Activated naive CD8-positive, alpha-beta T cell treated with anti-CD3 and anti-CD28 coated beads, Interleukin-2, amount 50 U/mL, for 16 hours (primary cell): Measurements from ENCODE around the gene UNC13D.

Source experiments
- DNase-seq: peaks from one replicate; pipeline ENCODE4 v3.0.0-alpha.2; 2020; ENCODE audit warnings: low read depth, low spot score

Gene UNC13D

DNA sequence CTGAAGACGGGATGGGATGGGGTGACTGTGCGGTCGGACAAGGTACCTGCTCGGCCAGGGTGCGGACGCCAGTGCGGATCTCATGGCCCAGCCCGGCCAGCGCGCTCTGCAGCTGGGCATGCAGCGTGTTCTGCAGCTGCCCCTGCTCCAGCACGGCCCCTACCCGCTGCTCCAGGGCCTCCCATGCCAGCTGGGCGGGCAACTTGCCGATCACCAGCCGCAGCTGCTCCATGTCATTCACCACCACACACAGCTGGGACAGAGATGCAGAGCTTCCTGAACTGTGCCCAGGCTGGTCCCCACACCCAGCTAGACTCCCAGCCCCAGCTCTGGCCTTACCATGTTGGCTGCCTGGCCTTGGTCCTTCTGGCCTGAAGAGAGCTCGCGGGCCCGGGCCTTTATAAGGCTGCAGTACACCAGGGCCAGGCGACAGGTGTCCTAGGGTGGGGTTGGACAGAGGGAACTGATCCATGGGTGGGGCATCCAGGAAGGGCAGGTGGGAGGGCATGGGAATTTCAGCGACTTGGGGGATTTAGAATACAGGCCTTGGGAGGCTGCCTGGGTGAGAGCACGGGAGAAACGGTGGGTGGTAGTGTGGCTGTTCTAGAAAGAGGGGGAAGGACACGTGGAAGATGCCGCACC lies 9.8 kb downstream of the UNC13D start:
- DNase-seq: no peak

DNA sequence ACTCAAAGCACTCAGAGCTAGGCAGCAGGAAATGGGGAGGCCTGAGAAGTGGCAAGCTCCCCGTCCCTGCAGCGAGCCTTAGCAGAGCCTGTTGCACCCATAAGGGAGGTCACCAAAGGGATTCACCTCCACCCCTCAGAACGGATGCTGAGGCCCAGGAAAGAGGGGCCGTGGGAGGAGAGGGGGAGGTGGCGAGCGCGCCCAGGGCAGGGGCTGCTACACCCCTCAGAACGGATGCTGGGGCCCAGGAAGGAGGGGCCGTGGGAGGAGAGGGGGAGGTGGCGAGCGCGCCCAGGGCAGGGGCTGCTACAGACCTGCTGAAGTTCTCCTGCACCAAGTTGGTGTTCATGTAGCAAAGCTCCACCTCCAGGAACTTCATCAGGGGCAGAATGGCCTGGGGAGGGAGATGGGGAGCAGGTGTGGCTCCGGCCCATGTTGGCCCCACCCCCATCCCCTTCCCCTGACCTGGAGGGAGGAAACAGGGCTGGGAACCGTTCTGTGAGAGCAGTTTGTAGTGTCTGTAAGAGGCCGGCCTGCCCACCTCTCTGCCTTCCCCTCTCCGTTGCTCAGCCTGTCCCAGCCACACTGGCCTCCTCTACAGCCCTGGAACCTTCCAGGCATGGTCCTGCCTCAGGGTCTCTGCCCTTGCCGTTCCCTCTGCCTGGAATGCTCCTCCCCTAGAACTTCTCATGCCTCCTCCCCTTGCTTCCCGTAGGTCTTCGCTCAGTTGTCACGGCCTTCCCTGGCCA lies 11.4 kb downstream of the UNC13D start:
- no peak for DNase-seq

DNA sequence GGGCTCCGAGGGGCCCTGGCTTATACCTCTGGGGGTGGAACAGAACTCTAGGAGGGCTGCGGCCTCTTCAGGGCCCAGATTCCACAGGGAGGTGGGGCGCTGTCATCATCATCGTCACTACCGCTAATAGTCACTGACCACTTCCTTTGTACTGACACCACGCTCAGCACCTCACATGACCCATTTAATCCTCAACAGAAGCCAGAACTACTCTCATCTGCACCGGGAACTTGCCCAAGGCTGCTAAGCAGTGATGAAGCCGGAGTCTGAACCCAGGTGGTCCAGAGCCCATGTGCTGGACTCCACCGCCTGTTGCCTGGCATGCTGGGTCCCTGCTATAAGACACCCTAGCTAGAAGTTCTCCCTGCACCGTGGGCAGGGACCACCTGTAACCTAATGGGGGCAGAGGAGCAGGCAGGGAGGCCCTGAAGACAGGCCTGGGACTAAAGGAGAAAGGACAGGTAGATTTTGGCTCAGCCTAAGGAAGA lies 12.0 kb downstream of the UNC13D start:
- no peak for DNase-seq

DNA sequence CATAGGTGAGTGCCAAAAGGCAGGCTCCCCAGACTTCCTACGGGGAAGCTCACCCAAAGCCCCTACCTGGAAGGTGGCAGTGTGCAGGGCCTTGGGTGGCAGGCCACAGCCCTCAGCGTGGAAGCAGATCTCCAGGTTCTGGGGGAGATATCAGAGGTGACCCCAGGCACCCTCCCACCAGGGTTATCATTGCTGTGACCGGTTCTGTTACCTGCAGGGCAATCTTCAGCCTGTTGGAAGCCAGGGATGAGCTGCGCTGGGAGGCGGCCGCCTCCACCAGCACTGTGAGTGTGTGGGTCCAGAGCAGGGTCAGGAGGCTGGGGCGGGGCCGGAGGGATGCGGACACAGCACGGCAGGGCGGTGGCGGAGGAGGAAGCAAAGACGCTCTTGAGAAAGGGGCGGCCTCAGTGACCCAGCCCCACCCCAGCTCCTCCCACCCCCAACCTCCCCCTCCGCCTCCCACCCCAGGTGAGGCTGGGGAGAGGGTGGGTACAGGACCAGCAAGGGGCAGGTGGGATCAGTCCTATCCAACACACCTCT lies 13.1 kb downstream of the UNC13D start:
- DNase-seq: no peak

DNA sequence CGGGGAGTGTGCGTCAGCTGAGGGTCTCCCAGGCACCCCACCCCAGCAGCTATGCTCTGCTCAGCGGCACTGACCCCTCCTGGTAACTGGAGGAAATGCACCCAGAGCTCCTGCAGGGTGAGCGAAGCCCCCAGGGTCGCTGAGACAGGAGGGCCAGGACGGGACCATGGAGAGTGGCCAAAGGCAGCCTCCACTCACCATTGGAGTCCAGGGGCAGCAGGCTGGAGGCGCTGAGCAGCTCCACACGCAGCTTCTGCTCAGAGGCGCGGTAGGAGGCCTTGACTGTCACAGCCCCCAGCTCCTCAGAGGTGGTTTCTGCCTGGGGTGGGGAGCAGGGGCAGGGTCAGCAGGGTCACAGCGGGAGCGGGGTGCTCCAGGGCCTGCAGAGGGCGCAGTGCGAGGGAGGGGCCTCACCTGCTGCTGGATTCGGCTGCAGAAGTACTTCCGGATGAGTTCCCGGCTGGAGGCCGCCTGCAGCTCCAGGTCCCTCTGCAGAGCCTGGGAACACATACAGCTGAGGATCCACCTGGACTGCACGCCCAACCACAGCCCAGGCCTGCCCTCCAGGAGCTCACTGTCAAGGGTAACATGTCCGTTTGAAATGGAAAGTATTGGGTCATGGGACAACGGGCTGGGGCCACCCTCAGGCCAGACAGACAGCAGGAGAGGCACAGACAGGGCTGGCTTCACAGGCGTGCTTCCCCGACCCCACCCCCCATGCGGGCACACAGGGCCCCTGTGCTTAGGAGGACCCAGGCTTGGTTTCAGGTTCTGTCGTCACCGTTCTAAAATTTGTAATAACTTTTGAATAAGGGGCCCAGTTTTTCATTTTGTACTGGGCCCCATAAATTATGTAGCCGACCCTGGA lies 13.8 kb downstream of the UNC13D start:
- no peak for DNase-seq

DNA sequence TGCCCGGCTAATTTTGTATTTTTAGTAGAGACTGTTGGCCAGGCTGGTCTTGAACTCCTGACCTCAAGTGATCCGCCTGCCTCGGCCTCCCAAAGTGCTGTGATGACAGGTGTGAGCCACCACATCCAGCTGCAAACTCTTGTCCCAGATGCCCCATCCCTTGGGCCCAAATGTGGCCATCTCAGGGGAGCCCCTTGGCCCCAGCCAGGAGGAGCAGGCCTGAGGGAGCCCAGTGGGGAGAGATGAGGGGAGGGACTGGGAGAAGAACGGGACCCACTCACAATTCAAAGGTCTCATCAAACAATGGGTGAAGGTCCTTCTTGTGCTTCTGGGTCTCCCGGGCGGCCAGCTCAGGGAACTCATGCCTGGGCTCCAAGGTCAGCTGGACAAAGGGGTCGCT lies 14.5 kb downstream of the UNC13D start:
- no peak for DNase-seq

DNA sequence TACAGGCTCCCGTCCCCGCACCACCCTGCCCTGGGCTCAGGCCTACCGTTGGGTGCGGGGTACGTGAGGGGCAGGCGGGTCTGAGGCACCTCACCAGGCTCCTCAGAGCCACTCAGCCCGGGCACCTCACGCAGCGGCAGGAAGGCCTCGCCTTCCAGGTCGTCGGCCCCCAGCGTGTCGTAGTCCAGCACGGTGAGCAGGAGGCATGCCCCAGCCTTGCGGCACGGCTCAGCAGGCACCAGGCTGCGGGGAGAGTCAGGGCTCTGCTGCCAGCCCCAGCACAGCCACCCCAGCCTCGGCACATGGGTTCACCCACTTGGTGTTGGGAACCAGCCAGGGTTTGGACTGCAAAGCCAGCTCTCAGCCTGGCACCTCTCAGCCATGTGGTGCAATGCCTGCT lies 15.5 kb downstream of the UNC13D start:
- DNase-seq: no peak

DNA sequence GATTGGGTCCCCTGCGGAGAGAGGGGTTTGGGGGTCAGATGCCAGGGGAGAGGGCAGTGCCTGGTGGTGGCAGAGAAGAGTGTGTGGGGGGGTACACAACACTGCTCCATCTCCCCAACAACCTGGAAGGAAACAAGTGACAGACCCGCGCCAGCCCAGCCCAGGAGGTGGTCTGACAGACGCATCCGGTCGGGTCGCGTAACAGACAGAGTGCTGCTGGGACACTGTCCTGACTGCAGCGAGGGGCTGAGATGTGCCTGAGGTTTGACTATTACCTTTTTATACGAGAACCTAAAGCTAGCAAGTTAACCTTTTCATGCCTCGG lies 16.2 kb downstream of the UNC13D start:
- DNase-seq: no peak

DNA sequence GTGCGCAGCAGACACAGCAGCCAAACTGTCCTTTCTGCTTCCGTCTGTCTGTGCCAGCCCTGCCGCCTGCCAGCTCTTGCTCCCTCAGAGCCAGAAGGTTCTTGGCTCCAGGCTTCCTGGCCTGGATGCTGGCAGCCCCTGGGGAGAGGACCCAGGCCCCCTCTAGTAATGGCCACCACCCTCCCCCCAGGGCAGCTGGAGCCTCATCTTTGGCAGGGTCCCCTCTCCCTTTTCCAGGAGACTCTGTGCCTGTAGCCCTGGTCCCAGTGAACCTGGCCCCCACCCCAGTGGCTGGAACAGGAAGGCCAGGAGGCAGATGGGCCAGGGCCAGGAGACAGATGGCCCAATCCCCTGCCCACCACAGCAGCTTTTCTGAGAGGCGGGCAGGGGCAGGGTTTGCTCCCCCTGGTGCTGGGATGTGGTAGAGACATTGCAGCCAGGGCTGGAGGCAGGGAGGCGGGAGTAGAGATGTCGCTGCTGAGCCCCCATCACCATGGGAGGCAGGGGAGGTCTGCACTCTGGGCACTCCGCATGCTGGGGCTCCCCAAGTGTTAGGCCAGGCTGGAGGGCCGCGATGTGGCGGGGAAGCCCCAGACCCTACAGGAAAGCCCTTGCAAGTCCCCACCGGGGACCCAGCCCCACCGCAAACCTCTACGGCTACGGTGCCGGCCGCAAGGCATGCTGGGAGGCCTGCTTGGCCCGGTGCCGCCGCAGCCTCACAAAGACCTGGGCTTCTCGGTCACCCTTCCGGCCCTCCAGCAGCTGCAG lies 16.7 kb downstream of the UNC13D start:
- no peak for DNase-seq

DNA sequence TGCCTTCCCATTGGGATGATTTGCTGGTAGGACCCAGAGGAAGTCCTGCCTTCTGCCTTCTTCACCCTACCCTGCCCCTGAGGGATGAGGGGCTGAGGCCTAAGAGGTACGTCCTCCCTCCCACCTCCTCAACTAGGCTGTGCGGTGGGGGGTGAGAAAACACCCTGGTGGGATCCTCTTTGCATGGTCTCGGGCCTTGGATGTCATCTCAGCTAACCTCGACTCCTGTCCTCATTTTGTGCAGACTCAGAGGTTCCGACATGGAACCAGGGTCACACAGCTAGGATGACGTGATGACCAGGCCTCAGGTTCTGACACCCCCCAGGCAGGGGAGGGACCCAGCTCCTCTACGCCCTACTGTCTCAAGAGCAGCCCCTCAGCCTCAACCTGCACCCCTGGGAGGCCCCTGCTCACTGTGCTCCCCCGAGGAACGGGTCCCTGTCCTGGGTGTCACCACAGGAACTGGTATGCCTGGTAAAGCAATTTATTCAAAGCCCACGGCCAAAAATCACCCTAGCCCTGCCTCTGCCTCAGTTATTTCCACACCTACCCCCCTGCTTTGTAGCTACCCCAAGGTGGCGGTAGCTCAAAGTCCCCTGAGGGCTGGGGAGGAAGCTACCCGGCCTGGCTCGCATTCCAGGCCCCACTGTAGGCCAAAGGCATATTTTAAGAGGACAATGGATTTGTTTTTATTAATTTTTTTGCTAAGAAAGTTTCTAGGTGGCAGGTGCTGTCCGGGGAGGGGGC lies 17.5 kb downstream of the UNC13D start:
- DNase-seq: no peak

DNA sequence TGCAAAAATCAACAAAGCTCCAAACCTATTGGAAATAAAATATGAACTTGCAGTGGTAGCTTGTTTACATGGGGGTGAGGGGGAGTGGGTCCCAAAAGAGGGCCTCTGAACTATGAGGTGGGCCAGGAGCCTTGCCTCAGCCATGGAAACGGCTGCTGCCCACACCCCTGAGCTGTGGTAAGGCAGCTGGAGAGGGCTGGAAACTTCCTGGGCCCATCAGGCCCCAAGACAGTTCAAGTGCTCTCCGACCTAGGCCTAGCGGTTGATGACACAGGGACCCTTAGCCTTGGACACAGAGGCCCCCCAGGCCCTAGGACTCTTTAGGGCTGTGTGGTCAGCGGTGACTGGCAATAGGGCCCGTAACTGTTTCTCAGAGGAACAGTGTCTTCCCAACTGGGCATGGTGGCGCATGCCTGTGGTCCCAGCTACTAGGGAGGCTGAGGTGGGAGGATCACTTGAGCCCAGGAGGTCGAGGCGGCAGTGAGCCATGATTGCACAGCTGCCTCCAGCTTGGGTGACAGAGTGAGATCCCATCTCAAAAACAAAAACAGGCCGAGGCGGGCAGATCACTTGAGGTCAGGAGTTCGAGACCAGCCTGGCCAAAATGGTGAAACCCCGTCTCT lies 18.3 kb downstream of the UNC13D start:
- no peak for DNase-seq

DNA sequence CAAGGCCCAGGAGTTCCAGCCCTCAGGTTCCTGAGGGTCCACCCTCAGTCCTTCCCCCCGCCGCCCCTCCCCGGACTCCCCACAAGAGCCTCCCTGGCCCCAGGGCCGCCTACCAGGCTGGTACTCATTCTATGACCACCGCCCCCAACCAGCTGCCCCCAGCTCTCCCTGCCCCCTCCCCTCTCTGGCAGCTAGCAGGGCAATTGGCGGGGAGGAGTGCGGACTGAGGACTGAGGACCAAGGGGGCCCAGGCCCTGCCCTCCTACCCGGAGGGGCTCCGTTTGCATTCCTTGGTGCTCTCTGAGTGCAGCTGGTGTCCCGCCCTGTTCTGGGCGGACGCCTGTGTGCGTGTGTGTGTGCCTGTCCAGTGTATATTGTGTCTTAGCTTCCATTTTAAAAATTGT lies 19.1 kb downstream of the UNC13D start:
- no peak for DNase-seq

DNA sequence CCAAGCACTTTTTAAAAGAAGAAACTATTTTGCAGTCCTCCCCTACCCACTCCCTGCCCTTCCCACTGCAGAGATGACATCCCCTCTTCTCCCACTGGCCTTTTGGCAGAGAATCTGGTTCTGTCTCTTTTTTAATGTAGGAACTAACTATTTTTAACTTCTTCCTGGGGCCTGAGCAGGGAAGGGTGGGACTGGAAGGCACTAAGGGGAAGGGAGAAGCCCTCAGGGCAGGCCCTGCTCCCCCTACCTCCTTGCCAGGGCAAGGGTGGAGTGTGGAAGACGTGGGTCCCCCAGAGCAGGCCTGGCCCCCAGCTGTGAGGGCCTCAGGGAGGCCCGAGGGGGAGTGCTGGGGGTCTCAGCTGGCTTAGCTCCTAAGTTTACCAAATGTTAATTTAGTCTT lies 19.5 kb downstream of the UNC13D start:
- no peak for DNase-seq

DNA sequence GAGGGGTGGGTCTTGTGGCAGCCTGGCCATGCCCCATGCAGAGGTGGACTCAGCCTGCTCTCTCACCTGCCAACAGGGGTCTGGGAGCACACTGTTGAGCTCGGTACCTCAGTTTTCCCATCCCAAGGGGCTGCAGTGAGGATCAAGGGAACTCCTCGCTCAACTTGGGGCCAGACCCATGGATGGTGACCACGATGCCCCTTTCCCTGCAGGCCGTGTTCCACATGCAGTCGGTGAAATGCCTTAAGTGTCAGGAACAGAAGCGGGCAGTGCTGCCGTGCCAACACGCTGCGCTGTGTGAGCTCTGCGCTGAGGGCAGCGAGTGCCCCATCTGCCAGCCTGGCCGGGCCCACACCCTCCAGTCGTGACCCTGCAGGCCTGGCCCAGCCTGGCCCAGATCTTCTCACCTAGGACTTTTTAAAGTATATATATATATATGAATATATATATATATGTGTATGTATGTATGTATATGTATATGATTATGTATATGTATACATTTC lies 20.1 kb downstream of the UNC13D start:
- DNase-seq: no peak

DNA sequence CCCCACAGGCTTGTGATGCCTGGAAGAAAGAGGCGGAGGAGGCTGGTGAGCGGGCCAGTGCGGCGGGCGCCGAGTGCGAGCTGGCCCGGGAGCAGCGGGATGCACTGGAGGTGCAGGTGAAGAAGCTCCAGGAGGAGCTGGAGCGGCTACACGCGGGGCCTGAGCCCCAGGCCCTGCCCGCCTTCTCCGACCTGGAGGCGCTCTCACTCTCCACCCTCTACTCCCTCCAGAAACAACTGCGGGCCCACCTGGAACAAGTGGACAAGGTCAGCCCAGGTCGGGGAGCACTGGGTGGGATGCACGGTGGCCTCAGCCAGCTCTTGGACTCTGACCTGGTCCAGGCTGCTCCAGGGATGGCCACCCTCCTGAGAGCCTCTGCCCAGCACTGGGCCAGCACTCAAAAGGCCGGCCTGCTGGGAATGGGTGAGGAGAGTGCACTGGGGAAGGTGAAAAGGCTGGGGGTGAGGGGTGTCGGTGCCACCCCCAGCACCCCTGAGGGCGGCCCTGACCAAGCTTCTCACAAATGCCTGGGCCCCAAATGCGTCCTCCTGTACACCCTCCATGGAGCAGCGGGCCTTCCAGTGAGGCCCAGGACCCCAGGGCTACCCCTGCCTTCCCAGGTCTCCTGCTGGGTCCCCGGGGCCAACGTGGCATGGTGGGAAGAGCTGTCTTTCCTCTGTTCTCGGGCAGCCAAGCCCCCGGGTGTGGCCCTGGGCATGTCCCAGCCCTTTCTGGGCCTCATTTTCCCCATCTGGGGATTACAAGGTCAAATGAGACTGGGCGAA lies 20.8 kb downstream of the UNC13D start:
- DNase-seq: no peak

DNA sequence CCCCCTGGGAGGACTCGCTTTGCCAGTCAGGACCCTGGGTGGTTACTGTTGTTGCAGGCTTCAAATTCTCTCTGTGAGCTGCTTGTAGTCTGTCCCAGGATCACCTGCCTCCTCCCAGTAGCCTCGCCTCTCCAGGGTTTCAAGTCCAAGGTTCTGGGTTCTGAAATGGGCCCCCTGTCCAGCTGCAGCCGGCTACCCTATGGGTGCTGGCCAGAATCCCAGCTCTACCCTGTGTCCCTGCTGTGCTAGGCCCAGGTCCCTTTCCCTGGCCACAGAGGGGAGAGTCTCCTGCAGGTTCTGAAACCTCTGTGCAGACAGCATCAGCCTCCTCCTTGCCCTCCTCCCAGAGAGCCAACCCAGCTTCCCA lies 21.4 kb downstream of the UNC13D start:
- DNase-seq: no peak

DNA sequence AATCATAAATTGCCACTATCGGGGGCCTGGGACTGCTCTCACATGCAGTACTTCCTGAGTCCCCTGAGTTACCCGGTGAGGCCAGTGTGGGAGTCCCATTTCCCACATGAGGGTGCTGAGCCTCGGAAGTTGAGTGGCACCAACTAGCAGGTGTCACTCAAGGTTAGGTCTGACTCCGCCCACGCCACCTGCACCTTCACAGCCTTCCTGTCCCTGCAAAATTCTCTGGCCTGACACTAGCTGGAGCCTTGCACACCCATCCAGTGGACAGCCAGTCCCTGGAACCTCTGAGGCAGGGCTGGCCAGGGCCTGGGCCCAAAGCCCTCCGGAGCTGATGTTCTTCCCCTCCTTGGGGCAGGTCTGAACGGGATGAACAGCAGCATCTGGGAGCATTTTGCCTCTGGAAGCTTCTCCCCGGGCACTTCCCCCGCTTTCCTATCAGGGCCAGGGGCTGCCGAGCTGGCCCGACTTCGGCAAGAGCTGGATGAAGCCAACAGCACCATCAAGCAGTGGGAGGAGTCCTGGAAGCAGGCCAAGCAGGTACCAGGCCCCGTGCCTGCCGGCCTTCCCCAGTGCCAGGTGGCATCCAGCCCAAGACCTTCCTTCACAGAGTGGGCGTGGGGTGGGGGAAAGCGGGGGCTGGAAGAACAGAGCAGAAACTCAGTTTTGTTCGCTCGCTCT lies 21.9 kb downstream of the UNC13D start:
- DNase-seq: no peak

DNA sequence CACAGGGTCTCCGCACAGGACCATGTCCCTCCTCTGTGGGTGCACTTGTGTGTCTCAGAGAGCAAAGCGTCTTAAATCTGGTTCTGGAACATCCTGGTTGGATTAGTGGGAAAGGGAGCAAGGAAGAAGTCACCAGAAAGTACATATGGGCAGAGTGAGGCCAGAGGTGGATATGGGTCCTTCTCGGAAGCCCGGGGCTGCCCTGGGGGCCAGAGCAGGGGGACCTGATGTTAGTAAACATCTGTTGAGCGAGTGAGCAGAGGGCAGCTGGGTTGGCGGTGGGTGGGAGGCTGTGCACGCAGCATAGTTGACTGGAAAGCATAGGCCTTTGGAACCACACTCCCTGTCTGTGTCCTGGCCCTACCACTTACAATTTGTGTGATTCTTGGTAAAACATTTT lies 22.7 kb downstream of the UNC13D start:
- DNase-seq: no peak
